ENCODE results near the gene CIRBP. TPM values are rescaled to one million over a fixed set of nuclear protein-coding genes. Genes with fewer than 3 reads are reported as not detected.

Gene CIRBP
- total RNA-seq, 4 donors from 2014 or later: 274 to 578 (median 418) TPM

- Histone ChIP-seq H3K27me3 (no peaks in the 10 kb centered on the region), H3K27ac (peak overlapping the region; percentile 94 to 99 (median 96)), H3K36me3 (peaks cover 0 to 45% of the 10 kb centered on the region in 2 donors), H3K4me1 (peaks cover 64 to 66% of the 10 kb centered on the region in 2 donors), H3K9me3 (no peaks in the 10 kb centered on the region), H3K4me3 (no peak overlapping the region)
- intact Hi-C loops (cut with DNase I; ENCODE audit: low total_unique reads) (no loop called here), in situ Hi-C loops (cut with MboI; ENCODE audit: low sequenced_read_pairs in 4 of 4) (no loop called here)
- ATAC-seq (no peak), DNase-seq (no peak)
- TF ChIP-seq POLR2A (IDR thresholded peaks at IDR 0.05) (no peak), CTCF (IDR thresholded peaks at IDR 0.05 in 4 of 5, conservative IDR thresholded peaks at IDR 0.05 in 1 of 5) (no peak)
Measured at GRCh38 chr19:1257475-1258162, 11.5 kb upstream of the CIRBP start.

- Histone ChIP-seq H3K9me3 (no peaks in the 10 kb centered on the region), H3K36me3 (peaks cover 0 to 45% of the 10 kb centered on the region in 2 donors), H3K4me1 (peaks cover 63 to 65% of the 10 kb centered on the region in 2 donors), H3K27ac (peak overlapping the region; percentile 94 to 99 (median 96)), H3K4me3 (no peak overlapping the region), H3K27me3 (no peaks in the 10 kb centered on the region)
- no peak for ATAC-seq
- DNase-seq: no peak
- intact Hi-C loops (cut with DNase I; ENCODE audit: low total_unique reads) (no loop called here), in situ Hi-C loops (cut with MboI; ENCODE audit: low sequenced_read_pairs in 4 of 4) (no loop called here)
- TF ChIP-seq CTCF (IDR thresholded peaks at IDR 0.05 in 4 of 5, conservative IDR thresholded peaks at IDR 0.05 in 1 of 5): no peak
- no peak for TF ChIP-seq POLR2A (IDR thresholded peaks at IDR 0.05)
Measured at GRCh38 chr19:1258163-1258492, 11.0 kb upstream of the CIRBP start.

GRCh38 chr19:1258707-1259205, 10.4 kb upstream of the CIRBP start:
- in situ Hi-C loops (cut with MboI; ENCODE audit: low sequenced_read_pairs in 4 of 4) (no loop called here), intact Hi-C loops (cut with DNase I; ENCODE audit: low total_unique reads) (no loop called here)
- Histone ChIP-seq H3K36me3 (peaks cover 0 to 40% of the 10 kb centered on the region in 2 donors), H3K27ac (peak overlapping the region; percentile 94 to 99 (median 96)), H3K27me3 (no peaks in the 10 kb centered on the region), H3K9me3 (no peaks in the 10 kb centered on the region), H3K4me3 (peak overlapping the region; percentile 22 to 65 (median 30)), H3K4me1 (peaks cover 57 to 60% of the 10 kb centered on the region in 2 donors)
- DNase-seq (no peak), ATAC-seq (no peak)
- no peak for TF ChIP-seq CTCF (IDR thresholded peaks at IDR 0.05 in 4 of 5, conservative IDR thresholded peaks at IDR 0.05 in 1 of 5)
- no peak for TF ChIP-seq POLR2A (IDR thresholded peaks at IDR 0.05)

GRCh38 chr19:1259206-1259875, 9.8 kb upstream of the CIRBP start:
- in situ Hi-C loops (cut with MboI; ENCODE audit: low sequenced_read_pairs in 4 of 4): no loop called here

More at GRCh38 chr19:1259206-1259875, 9.8 kb upstream of the CIRBP start:
- DNase-seq: no peak
- intact Hi-C loops (cut with DNase I; ENCODE audit: low total_unique reads): no loop called here
- no peaks in the 10 kb centered on the region for H3K27me3 ChIP-seq
- H3K9me3 ChIP-seq: no peaks in the 10 kb centered on the region
- H3K27ac ChIP-seq: peak overlapping the region; percentile 94 to 99 (median 96)
- peaks cover 0 to 36% of the 10 kb centered on the region in 2 donors for H3K36me3 ChIP-seq
- peak in 1 of 2 donors; percentile 5 for ATAC-seq
- TF ChIP-seq CTCF (IDR thresholded peaks at IDR 0.05 in 4 of 5, conservative IDR thresholded peaks at IDR 0.05 in 1 of 5) (no peak), POLR2A (IDR thresholded peaks at IDR 0.05) (peak in 1 of 2 donors; percentile 25)
- peaks cover 52 to 54% of the 10 kb centered on the region in 2 donors for H3K4me1 ChIP-seq
- H3K4me3 ChIP-seq: peak overlapping the region; percentile 22 to 65 (median 30)
